IPS DF 19.7 (cell line): ENCODE data around the gene SBF2.

Experiments
- DNase-seq: peaks from one replicate; pipeline ENCODE4 v3.0.0-alpha.2; 2013; ENCODE audit warnings: low read depth, low spot score

SBF2 gene

DNA sequence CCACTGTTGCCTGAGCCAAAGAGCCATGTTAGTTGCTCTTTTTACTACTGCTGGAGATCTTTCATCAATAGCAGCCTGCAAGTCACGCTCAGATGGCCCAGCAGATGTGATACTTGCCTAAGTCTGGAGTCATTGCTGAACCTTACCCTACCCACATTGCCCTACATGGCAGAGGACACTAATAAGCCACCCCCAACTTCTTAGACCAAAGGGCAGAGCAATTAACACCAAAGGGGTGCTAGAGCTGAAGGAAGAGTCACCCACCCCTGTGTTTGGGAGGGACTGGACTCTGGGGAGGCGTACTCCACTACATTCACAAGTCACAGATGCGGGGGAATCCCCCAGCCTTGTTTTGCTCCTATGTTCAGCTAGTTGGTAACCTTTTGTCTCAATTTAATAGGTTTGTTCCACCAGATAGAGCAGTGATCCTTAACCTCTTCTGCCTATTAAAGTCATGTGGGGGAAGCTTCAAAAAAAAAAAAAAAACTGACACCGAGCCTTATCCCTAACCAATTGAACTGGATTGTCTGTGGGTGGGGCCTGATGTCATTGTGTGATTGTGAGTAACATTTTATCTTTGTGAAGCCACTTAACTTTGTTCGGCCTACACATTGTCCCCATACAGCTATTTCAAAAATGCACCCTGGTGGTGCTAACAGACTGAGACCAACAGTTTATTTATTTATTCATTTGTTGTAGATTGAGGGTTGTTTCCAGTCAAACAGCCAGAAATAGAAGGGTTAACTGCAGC is 23.9 kb upstream of the SBF2 start:
- DNase-seq: no peak

DNA sequence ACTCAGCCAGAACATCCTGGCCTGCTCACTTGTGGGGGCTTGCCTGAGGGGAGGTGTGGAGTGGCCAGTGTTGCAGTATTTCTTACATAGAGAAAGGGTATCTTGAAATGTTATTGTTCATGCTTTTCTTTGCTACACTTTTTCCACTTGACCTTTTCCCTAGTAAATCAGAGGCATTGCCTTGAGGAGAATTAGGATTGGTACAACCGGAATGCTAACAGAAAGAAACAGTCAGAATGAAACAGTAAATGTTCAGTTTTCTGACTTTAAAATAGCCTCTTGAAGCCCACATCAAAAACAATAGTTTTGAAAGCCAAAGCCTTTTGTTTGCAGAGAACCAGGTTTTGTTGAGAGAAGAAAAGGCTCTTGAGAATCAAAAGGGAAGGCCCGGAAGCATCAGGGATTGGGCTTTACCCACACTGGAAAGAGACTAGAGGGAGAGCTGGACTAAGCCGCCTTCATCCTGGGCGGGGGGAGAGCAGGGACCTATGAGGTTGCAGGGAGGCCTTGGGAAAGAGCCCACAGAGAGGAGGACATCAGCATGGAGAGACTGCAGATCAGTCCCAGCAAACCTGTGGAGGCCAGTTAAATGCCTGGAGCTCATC is 23.2 kb upstream of the SBF2 start:
- no peak for DNase-seq

DNA sequence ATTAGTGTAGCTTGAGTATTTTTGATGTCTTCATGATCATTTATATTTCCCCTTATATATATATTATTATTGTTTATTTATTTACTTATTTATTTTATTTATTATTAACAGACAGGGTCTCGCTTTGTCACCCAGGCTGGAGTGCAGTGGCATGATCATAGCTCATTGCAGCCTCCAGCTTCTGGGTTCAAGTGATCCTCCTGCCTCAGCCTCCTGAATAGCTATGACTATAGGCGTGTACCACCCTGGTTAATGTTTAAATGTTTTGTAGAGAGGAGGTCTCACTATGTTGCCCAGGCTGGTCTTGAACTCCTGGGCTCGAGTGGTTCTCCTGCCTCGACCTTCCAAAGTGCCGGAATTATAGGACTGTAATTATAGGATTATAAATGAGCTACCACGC is 21.1 kb upstream of the SBF2 start:
- DNase-seq: no peak

DNA sequence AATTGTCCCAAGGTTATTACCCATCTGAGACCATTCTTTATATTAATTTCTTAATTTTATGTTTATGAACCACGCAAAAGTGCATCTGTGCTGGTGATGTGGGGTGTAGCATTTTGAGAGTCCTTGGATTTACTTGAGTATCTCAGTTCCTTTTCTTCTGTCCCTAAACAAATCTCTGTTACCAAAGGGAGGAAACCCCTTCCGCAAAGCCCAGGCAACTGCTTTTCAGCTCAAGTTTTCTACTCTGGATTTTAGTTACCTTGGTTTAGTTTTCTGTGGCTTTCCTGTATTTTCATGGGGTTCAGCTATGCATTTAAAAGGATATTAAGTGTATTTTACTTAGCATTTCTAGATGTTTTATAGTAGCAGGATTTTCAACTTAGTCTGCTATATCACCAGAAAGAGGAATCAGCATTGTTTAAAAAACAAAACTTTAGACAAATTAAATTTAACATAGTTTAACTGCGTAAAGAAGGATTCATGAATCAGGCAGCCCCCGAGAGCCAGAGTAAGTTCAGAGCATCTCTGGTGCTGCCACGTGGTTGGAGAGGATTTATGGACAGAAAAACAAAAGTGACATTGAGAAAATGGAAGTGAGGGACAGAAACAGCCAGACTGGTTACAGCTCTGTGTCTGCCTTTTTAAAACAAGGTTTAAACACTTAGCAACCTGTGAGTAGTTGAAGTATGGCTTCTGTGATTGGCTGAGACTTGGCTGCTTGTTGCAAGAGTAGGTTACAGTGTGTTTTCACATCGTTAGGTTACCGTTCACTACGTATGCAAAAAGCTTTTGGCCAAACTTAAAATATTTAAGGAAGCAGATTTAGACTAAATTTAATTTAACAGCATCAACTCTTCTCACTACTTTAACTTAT is 20.4 kb upstream of the SBF2 start:
- no peak for DNase-seq

DNA sequence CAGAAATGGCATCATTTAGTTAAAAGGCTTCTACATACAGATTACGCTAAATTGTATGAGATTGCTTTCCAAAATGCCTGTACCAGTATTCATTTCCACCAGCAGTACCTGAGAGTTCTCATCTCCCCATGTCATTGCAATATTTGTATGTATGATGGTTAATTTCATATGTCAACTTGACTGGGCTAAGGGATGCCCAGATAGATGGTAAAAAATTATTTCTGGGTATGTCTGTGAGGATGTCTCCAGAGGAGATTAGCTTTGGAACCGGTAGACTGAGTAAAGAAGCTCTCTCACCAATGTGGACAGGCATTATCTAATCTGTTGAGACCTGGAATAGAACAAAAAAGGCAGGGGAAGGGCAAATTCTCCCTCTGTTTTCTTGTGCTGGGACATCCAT is 17.8 kb upstream of the SBF2 start:
- DNase-seq: no peak

DNA sequence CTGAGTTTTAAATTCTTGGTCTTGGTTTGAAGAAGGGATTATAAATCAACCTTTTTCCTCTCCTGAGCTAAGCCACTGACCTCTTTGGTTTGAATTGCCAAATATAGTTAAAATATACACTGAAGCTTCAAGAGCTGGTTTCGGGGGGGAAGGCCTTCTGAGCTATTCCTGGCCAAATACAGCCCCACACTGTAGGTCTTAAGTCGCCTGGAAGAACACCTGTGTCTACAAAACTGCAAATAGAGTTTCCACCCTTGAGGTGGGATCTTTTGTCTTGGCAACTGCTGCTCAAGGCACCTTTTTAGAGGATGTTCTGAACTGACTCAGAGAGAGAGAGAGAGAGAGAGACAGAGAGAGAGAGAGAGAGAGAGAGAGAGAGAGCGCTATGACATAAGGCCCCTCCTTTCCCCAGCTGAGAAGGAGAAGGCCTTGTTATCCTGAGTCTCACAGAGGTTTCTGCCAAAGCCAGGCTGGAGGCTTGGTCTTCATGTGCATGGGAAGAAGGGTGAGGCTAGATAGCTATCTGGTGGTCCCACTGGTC is 16.4 kb upstream of the SBF2 start:
- DNase-seq: no peak

DNA sequence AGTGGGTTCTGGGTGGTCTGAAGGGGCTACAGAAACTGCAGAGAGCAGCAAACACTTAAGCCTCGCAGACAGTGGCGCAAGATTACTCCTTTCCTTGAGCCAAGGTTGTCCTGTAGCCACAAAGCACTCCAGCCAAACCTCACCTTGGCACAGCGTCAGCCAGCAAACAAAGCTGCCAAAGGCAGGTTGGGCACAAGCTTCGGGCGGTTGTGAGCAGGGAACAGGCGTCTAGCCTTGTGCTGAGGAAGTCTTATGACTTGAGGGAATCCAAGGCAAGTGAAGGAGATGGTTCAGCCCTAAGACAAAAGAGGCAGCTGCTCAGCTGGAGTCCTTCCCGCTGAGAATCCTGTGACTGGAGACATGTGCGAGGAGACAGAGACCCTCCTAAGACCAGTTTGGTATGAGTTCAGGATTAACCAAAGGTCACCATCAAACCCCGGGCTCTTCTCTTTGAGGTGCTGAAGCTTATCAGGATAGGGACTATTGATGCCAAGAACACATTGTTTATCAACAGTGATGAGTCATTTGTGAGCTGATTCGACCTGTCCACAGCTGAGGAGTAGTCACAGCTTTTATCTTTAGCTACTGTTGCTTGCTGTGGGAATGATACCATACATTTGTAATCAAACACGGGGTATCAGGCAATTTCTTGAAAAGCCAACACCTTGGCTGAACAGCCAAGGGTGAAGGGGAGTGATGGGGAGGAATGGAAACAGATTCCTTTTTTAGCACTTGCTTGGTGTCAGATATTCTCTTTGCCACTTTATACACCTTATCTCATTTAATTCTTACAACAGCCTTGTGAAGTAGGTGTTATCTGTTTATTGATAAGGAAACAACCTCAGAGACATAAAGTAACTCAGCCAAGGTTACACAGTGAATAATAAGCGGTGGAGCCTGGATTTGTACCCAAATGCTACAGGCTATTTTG is 15.4 kb upstream of the SBF2 start:
- no peak for DNase-seq

DNA sequence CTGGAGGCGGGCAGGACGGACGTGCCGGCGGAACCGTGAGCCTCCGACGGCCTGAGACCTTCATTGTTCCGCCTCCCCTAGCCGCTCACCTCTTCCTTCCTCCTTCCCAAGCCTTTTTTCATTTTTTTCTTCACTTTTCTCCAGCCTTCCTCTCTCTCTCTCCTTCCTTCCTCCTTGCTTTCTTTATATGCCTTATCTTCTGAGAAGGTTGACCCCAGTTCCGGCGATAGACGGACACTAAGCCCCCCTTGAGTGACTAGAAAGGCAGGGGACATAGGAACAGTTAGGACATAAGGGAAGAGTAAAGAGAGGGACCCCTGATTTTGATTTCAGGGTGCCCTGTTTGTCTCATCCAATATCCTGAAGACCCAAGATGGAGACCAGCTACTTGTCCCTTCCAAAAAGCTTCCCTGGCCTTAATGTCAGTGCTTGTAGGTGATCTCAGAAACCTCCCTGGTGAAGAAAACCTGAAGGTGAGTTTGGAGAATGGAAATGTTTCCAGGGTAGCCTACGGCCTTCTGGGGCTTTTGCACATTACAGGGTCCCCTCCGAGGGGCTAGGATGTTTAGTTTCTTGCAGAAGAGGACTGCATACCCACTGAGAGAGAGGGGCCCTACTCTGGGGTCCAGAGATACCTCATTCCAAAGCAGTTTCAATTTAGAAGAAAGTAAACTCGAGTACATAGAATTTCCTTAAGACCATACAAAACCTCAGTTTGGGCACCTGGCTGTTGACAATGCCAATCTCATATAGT is 14.4 kb upstream of the SBF2 start:
- DNase-seq: no peak

DNA sequence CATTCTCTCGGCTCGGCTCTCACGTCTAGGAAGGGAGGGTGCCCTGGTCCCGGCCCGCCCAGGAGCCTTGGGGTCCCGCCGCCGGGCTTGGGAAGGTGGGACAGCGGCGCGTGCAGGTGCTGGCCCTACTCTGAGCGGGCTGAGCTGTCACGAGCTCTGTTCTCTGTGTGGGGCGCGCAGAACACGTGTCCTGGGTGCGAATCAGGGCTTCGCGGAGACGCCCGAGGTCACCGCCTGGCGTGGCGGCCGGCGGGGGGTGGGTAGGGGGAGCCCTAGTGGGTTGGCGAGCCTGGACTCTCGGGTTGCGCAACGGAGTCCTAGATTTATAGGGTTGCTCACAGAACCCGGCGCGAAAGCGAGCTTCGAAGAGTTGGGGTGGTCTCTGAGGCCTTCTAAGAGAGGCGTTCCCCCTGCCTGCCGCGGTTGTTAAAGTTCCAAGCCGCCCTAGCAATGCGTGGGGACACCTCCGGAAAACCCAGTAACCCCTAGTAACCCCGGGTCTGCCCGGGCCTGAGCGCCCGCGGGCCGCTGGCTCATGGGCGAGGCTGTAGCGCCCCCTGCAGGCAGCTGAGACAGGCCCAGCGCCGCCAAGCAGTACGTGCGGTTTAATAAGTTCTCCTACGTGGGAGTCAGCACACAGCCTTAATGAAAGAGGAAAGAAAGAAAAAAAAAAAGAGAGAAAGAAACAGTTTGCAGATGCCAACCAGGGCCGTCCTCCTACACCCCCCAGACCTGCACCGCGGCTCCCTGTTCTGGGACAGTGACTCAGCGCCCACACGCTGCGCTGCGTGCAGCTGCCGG is 13.6 kb upstream of the SBF2 start:
- no peak for DNase-seq

DNA sequence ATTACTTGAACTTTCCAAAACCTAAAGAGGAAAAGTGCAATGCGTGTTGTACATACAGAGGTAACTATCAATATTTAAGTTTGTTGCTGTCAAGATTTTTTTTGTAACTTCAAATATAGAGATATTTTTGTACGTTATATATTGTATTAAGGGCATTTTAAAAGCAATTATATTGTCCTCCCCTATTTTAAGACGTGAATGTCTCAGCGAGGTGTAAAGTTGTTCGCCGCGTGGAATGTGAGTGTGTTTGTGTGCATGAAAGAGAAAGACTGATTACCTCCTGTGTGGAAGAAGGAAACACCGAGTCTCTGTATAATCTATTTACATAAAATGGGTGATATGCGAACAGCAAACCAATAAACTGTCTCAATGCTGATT is 13.0 kb upstream of the SBF2 start:
- no peak for DNase-seq

DNA sequence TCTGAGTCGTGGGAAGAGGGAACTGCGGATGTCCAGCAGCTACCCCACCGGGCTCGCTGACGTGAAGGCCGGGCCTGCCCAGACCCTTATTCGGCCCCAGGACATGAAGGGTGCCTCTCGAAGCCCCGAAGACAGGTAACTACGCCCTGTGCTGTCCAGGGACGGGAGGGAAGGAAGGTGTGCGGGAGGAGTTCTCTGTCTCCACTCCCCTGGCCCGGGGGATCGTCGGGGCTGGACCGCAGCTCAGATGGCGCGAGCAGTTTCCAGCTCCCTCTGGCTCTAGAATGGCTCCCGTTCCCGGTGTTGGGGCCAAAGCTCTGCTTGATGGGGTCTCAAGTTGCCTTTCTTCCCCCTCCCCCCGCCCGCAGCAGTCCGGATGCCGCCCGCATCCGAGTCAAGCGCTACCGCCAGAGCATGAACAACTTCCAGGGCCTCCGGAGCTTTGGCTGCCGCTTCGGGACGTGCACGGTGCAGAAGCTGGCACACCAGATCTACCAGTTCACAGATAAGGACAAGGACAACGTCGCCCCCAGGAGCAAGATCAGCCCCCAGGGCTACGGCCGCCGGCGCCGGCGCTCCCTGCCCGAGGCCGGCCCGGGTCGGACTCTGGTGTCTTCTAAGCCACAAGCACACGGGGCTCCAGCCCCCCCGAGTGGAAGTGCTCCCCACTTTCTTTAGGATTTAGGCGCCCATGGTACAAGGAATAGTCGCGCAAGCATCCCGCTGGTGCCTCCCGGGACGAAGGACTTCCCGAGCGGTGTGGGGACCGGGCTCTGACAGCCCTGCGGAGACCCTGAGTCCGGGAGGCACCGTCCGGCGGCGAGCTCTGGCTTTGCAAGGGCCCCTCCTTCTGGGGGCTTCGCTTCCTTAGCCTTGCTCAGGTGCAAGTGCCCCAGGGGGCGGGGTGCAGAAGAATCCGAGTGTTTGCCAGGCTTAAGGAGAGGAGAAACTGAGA is 12.2 kb upstream of the SBF2 start:
- no peak for DNase-seq

DNA sequence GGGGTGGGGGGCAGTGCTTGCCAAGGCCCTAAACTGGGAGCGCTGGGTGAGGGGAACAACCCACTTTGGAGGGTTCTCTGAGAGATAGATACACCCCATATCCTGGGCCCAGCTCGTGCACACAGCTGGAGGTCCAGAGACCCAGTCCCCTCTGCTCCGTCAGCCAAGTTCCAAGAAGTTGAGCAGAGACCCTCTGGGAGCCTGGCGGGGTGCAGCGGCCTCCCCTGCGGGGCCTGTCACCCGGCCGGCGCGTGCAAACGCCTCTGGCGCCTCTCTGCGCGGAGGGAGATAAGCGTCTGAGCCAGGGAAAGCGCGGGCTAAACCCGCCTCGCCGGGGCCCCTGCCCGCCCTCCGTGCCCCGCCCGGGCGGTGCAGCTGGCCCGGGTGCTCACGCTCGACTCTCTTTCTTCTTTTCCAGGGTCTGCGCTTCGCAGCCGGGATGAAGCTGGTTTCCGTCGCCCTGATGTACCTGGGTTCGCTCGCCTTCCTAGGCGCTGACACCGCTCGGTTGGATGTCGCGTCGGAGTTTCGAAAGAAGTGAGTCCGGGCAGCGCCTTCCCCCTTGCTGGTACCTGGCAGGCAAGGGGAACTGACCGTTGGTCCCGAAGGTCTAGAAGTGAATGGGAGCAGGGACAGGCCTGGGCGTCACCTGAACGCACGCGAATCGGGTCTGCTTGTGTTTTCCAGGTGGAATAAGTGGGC is 11.4 kb upstream of the SBF2 start:
- DNase-seq: no peak

DNA sequence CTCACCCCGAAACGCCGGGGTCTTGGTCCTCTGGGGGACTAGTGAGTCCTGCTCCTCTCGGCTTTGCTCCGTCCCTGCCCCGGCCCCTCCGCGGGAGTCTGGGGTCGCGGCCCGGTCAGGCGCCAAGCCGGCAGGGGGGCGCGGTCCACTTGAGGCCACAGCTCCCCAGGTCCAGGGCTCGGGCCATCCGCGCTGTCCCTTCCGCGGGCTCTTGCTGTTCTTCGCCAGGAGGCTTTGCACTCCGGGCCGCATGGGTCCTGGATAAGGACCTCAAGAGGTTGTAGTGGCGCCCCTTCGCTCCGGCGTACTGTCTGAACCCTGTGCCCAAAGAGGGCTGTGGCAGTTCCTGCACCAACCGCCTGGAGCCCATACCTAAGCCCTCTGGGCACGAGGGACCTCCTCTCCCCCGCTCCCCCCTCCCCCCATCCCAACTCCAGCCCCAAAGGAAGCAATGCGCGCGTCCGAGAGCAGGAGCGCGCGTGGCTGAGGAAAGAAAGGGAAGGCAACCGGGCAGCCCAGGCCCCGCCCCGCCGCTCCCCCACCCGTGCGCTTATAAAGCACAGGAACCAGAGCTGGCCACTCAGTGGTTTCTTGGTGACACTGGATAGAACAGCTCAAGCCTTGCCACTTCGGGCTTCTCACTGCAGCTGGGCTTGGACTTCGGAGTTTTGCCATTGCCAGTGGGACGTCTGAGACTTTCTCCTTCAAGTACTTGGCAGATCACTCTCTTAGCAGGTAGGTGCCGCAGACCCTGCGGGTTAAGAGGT is 10.7 kb upstream of the SBF2 start, which contains the start of gene ADM:
TSS of gene ADM (plus strand) at position 579 of the 767 bp plus-strand sequence. CDS start 628 bp downstream, outside the sequence.
- no peak for DNase-seq

DNA sequence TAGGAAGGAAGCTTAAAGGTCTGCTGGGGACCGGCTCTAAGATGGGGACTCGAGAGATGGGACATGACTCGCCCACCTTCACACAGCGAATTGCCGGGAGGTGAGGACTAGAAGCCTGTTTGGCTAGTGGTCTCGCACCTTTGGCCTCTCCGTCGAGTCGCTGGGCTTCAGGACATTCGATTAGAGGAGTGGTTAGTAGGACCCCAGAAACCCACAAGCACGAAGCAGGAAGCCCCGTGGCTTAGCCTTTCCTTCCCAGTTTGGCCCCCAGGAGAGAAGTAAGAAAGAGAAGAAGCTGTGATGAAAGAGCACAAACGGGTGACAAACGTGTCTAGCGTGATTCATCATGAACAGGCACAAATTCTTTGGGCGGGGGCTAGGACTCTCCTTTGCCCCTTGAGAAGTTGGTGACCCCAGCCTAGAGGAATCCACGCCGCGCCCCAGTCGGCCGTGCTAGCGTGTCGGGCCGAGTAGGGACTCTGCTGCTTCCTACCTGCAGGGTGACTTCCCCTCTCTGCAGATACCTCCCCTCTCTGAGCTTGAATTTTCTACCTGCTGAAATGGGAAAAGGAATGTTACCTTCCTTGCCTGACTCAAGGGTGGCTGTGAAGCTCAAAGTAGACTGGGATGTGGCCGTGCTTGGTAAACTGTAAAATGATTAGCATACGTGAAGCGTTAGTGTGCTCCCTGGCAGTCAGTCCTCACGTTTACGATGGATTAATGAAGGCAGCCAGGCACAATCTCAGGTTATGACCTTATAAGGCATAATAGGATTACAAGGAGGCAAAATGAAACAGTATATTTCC is 9.7 kb upstream of the SBF2 start:
- no peak for DNase-seq

DNA sequence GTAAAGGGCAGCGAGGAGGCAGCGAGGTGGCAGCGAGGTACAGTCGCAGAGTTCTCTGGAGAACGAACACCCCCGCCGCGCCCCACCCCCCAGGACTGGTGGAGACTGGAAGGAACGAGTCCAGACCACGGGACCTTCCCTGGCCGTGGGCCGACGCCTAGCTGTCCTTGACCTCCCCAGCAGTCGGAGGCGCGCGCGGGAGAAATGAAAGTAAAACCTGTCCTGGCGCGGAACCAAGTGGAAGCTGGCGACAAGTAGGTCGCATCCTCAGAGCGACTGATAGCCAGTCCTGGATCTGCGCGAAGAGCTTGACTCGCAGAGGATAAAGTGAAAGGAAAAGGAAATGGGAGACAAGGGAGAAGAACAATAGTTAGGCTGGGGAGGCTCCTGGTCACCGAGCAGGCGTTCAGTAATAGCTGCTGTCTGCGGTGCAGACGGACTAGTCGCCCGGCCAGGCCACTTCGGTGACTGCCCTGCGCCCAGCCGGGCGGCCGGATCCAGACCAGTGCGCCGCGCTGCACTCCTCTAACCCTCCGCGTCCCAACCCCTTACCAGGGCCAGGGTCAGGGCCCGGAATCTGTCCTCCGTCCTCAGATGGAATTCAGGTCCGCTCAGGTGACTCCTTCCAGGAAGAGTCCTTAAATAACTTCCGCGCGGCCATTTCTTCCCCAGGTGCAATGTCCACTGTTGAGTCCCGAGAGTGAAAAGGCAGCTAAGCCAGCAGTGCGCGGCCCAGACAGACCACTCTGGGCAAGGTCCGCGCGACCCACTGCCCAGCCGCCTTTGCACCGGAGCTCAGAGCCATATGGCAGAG is 8.9 kb upstream of the SBF2 start:
- no peak for DNase-seq
